K562 (cell line): ENCODE measurements around the gene PLCB4. TPM values are rescaled to one million over a fixed set of nuclear protein-coding genes. Genes with fewer than 3 reads are reported as not detected.
A peak's percentile ranks its signal among the peaks of the same experiment; 100 is the strongest.

ENCODE experiments used
- BHLHE40 ChIP-seq: IDR thresholded peaks from 2 replicates; pipeline ENCODE4 v1.6.1; 2011; ENCODE audit warnings: low read length, improper control_type of control experiment
- CREBBP ChIP-seq: IDR thresholded peaks from one replicate; pipeline ENCODE4 v1.6.1; 2012; ENCODE audit warnings: low read depth, mild to moderate bottlenecking, control low read depth, inconsistent platforms, low read length
- FOS ChIP-seq: IDR thresholded peaks from 3 replicates; pipeline ENCODE4 v1.6.1; 2011; ENCODE audit not compliant: insufficient read length; ENCODE audit errors: extremely low read depth
- FOSL1 ChIP-seq: fragments of 200-800 bp; sonication (Bioruptor generic); conservative IDR thresholded peaks from 2 replicates; pipeline ENCODE4 v1.6.1; 2016; ENCODE audit warnings: missing genetic modification characterization, missing compliant biosample characterization
- MAFF ChIP-seq: IDR thresholded peaks from 2 replicates; pipeline ENCODE4 v1.6.1; 2012; ENCODE audit warnings: low read length, improper control_type of control experiment
- MCM5 ChIP-seq: fragments of 450-650 bp; IDR thresholded peaks from 2 replicates; pipeline ENCODE4 v1.6.1; 2016; ENCODE audit warnings: low read depth
- MCM7 ChIP-seq, 2 experiments: fragments of 450-650 bp; IDR thresholded peaks; 2 replicates each; pipeline ENCODE4 v1.6.1; 2016 to 2018
- MECOM ChIP-seq: fragments of 250-450 bp; sonication (Bioruptor Pico); IDR thresholded peaks from 2 replicates; pipeline ENCODE4 v1.8.0; 2022; ENCODE audit warnings: inconsistent platforms
- MEF2A ChIP-seq: IDR thresholded peaks from 2 replicates; pipeline ENCODE4 v1.6.1; 2011; ENCODE audit warnings: low read depth, mild to moderate bottlenecking, low read length, moderate library complexity; ENCODE audit not compliant: control insufficient read depth
- MEIS2 ChIP-seq: fragments of 450-650 bp; IDR thresholded peaks from 2 replicates; pipeline ENCODE4 v1.6.1; 2014; ENCODE audit warnings: mild to moderate bottlenecking; ENCODE audit not compliant: partially characterized antibody
- MYBL2 ChIP-seq, 2 experiments: fragments of 450-650 bp in 1 of 2; sonication (generic) in 1 of 2; formaldehyde crosslinking in 1 of 2; IDR thresholded peaks; 2 replicates each; pipeline versions ENCODE4 v1.6.1 to v1.8.1; 2017 to 2022; ENCODE audit warnings: borderline replicate concordance in 1 of 2, inconsistent platforms in 1 of 2, low read depth in 1 of 2, mild to moderate bottlenecking in 1 of 2, missing genetic modification reagents in 1 of 2, moderate library complexity in 1 of 2
- NCOR1 ChIP-seq: fragments of 450-650 bp; IDR thresholded peaks from 2 replicates; pipeline ENCODE4 v1.6.1; 2016; ENCODE audit warnings: mild to moderate bottlenecking, moderate library complexity
- NR2C2 ChIP-seq, 2 experiments: fragments of 200-800 bp in 1 of 2; sonication (Bioruptor generic) in 1 of 2; sonication (generic) in 1 of 2; formaldehyde crosslinking in 1 of 2; IDR thresholded peaks; 2 replicates each; pipeline versions ENCODE4 v1.6.1 to v1.8.0; 2016 to 2022; ENCODE audit warnings: mild to moderate bottlenecking in 1 of 2, missing compliant biosample characterization in 1 of 2, missing genetic modification characterization in 1 of 2, missing genetic modification reagents in 1 of 2
- NR3C1 ChIP-seq: sonication (generic); formaldehyde crosslinking; IDR thresholded peaks from 2 replicates; pipeline ENCODE4 v1.8.1; 2022; ENCODE audit warnings: missing genetic modification reagents
- NRF1 ChIP-seq, 2 experiments: fragments of 450-650 bp; IDR thresholded peaks in 1 of 2; conservative IDR thresholded peaks in 1 of 2; 2 replicates each; pipeline ENCODE4 v1.6.1; 2014; ENCODE audit warnings: mild to moderate bottlenecking in 2 of 2
- PHF21A ChIP-seq: fragments of 450-650 bp; IDR thresholded peaks from 2 replicates; pipeline ENCODE4 v1.6.1; 2017; ENCODE audit warnings: low read depth, borderline replicate concordance
- POLR2AphosphoS5 ChIP-seq: IDR thresholded peaks from 2 replicates; pipeline ENCODE4 v1.6.1; 2011; ENCODE audit warnings: mild to moderate bottlenecking, low read depth, low read length, moderate library complexity; ENCODE audit not compliant: control insufficient read depth, insufficient read depth
- RCOR1 ChIP-seq, 2 experiments: IDR thresholded peaks; 2 replicates each; pipeline ENCODE4 v1.6.1; 2012; ENCODE audit warnings: low read depth in 2 of 2, low read length in 2 of 2, borderline replicate concordance in 1 of 2, improper control_type of control experiment in 1 of 2
- SIRT6 ChIP-seq: IDR thresholded peaks from one replicate; pipeline ENCODE4 v1.6.1; 2012; ENCODE audit warnings: low read depth, mild to moderate bottlenecking, control low read depth, inconsistent platforms, low read length, moderate library complexity
- SMARCE1 ChIP-seq: fragments of 450-650 bp; IDR thresholded peaks from 2 replicates; pipeline ENCODE4 v1.7.1; 2016; ENCODE audit warnings: mild to moderate bottlenecking
- STAG1 ChIP-seq: sonication (generic); formaldehyde crosslinking; IDR thresholded peaks from 2 replicates; pipeline ENCODE4 v1.5.0; 2020; ENCODE audit warnings: missing genetic modification reagents, borderline replicate concordance
- TCF3 ChIP-seq: sonication (generic); formaldehyde crosslinking; IDR thresholded peaks from 2 replicates; pipeline ENCODE4 v1.4.0; 2020; ENCODE audit warnings: mild to moderate bottlenecking, missing genetic modification reagents
- ZNF253 ChIP-seq: fragments of 250-450 bp; sonication (Bioruptor Pico); conservative IDR thresholded peaks from 2 replicates; pipeline ENCODE4 v1.6.1; 2021; ENCODE audit warnings: mild to moderate bottlenecking
- polyA plus RNA-seq, 8 experiments: library from polyadenylated mRNA; depleted of rRNA in 4 of 8; stranded (reverse) in 5 of 8; unstranded in 3 of 8; fragments of >200 nt; fragmentation: Nextera tagmentation in 2 of 8; fragmentation: Illumina TruSeq in 1 of 8; extraction: Ambion mirVana in 2 of 8; extraction: Trizol in 1 of 8; gene quantifications; 2 replicates each; pipeline versions ENCODE4 v1.2.1 to v1.2.3, GENCODE V29; 2011 to 2014; ENCODE audit warnings: inconsistent platforms in 1 of 8, missing spikeins in 1 of 8
- total RNA-seq, 7 experiments: library from RNA; depleted of rRNA in 6 of 7; stranded (reverse); fragments of >200 nt in 6 of 7; fragmentation: Illumina TruSeq in 2 of 7; extraction: Trizol in 2 of 7; gene quantifications; 2 replicates each; pipeline versions ENCODE4 v1.2.1 to v1.2.3, GENCODE V29; 2011 to 2021; ENCODE audit warnings: low replicate concordance in 1 of 7
- TF ChIP-seq, protein P1 (sequence below): IDR thresholded peaks from 2 replicates; pipeline ENCODE4 v1.6.1; 2014; ENCODE audit warnings: antibody characterized with exemption
- TF ChIP-seq, protein P2 (sequence below): fragments of 200-800 bp; sonication (Bioruptor generic); IDR thresholded peaks from 2 replicates; pipeline ENCODE4 v1.6.1; 2017; ENCODE audit warnings: missing genetic modification characterization, missing compliant biosample characterization

The PLCB4 gene
- total and polyA plus RNA-seq, 9 of the 15 experiments (the other 6 are each of a cell fraction or from before 2014, with no cell fraction given), result 0.20 to 2.9 (median 0.52) TPM

DNA sequence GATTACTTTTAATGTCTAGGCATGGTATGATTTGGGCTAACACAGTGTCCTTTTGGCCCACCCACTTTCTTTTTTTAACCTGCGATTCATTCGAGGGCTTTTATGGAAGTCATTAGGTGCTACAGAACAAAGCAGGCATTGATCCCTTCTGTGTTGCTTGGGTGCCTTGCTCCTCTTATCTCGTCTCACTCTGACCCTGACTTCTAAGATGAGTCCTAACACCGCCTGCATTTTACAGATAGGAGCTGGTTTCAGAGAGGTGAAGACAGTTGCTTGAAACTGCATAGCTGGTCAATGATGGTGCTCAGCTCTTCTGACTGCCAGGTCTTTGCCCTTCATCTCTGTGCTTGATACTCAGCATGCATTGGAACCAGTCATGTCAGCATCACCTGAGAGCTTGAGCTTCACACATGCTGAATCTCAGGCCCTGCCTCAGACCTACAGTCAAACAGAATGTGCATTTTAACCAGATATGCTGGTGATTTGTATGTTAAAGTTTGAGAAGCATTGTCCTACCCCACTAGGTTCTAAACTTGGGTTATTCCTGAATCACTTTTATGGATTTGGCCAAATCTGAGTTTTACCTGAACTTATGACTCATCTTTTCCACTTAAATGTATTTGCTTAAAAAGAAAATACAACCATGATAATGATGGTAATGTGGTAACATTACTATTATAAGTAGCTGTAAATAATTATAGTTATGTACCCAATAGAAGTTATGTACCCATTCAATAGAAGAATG lies 142.3 kb downstream of the PLCB4 start (continued):
- TF ChIP-seq, protein P1, sequence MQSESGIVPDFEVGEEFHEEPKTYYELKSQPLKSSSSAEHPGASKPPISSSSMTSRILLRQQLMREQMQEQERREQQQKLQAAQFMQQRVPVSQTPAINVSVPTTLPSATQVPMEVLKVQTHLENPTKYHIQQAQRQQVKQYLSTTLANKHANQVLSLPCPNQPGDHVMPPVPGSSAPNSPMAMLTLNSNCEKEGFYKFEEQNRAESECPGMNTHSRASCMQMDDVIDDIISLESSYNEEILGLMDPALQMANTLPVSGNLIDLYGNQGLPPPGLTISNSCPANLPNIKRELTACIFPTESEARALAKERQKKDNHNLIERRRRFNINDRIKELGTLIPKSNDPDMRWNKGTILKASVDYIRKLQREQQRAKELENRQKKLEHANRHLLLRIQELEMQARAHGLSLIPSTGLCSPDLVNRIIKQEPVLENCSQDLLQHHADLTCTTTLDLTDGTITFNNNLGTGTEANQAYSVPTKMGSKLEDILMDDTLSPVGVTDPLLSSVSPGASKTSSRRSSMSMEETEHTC, result no peak
- TF ChIP-seq POLR2AphosphoS5 (peak; percentile 37; the same call in 1 of the 2 replicates), NCOR1 (peak; percentile 62; the same call in 1 of the 2 replicates), FOS (no peak), MECOM (CRISPR knock-in tag) (peak; percentile 86), PHF21A (no peak), STAG1 (no peak), MEIS2 (peak; percentile 11), RCOR1 (IDR thresholded peaks at IDR 0.05; ENCODE audit: borderline replicate concordance in 1 of 2, low read depth in 2 of 2, low read length in 2 of 2) (peak in 1 of 2 experiments; percentile 14; a peak in 1 of 4 replicates), BHLHE40 (no peak), NR2C2 (CRISPR knock-in tag; IDR thresholded peaks at IDR 0.05) (no peak), NR2C2 (tag; IDR thresholded peaks at IDR 0.05) (no peak), NR3C1 (CRISPR knock-in tag) (no peak), MYBL2 (IDR thresholded peaks at IDR 0.05; ENCODE audit: low read depth) (no peak), MYBL2 (CRISPR knock-in tag; IDR thresholded peaks at IDR 0.05; ENCODE audit: borderline replicate concordance) (no peak), SIRT6 (no peak), MCM5 (no peak), NRF1 (conservative IDR thresholded peaks at IDR 0.05 in 1 of 2, IDR thresholded peaks at IDR 0.05 in 1 of 2) (no peak), MEF2A (no peak), SMARCE1 (0 out of 2 replicates have a peak, but pooled peaks have one; percentile 26), MCM7 (IDR thresholded peaks at IDR 0.05) (no peak), ZNF253 (CRISPR knock-in tag) (no peak), MAFF (no peak), TCF3 (CRISPR knock-in tag) (peak; percentile 86), CREBBP (no peak), FOSL1 (tag) (0 out of 2 replicates have a peak, but pooled peaks have one; percentile 11)
- TF ChIP-seq, protein P2, sequence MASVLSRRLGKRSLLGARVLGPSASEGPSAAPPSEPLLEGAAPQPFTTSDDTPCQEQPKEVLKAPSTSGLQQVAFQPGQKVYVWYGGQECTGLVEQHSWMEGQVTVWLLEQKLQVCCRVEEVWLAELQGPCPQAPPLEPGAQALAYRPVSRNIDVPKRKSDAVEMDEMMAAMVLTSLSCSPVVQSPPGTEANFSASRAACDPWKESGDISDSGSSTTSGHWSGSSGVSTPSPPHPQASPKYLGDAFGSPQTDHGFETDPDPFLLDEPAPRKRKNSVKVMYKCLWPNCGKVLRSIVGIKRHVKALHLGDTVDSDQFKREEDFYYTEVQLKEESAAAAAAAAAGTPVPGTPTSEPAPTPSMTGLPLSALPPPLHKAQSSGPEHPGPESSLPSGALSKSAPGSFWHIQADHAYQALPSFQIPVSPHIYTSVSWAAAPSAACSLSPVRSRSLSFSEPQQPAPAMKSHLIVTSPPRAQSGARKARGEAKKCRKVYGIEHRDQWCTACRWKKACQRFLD (CRISPR knock-in tag), result no peak
